Measurements from ENCODE around the gene AGO3.
"Not testable (repeated sequence)": the region's sequence is repeated elsewhere in the genome, so short reads cannot be mapped to it uniquely, and the experiment has no call there.

The AGO3 gene

DNA sequence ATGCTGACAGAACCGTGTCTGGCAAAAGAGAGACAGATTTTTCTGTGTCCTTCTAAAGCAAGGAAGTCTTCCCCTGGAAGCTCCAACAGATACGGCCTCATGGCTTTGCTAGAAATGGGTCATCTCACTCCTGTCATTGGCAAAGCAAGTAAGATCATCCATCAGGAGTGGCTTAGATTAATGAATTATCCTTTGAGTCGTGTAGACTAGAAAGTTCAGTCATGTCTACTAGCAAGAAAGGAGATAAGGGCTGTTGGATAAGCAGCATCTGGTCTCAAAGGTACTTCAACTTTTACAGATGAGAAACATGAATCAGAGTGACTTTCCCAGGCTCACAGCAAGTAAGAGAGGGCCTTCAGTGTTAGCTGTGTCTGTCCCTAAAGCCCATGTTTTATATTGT is 3.4 kb upstream of the AGO3 start:
- DNase-seq: no peak

GRCh38 chr1:35929730-35930592 is 944 bp upstream of the AGO3 start:
- DNase-seq: peak; percentile 51

DNA sequence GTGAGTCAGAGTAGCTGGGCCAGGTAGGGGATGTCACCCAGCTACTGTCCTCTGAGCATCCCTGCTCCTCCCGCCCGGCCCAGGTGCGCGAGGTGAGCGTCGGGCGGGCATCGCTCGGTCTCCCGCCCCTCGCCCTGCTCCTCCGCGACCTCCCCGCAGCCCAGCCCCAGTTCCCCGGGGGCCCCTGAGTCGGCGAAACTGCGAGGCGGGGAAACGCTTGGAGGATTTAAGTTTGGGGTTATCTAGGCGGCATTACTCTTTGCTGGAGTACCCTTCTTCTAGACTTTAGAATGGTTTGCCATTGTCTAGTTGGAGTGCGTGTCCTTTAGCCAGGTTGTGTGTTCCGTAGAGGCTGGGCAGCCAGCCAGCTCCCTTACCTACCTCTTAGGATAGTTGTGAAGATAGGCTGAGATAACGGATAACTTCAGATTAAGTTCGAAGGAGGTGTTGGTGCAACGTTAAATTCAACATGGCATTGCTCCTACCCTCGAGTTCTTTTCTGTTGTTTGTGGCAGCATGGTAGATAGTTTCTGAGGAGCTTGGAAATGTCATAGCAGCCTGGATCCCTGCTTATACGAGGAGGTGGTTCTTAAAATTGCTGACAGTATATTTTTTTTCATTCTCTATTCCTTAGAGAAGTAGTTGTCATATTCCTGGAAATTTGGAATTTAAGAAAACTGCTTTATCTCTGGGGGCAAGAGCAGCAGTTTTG is 697 bp downstream of the AGO3 start:
- DNase-seq: no peak

GRCh38 chr1:35932158-35932636 is 1.3 kb downstream of the AGO3 start:
- DNase-seq: no peak

DNA sequence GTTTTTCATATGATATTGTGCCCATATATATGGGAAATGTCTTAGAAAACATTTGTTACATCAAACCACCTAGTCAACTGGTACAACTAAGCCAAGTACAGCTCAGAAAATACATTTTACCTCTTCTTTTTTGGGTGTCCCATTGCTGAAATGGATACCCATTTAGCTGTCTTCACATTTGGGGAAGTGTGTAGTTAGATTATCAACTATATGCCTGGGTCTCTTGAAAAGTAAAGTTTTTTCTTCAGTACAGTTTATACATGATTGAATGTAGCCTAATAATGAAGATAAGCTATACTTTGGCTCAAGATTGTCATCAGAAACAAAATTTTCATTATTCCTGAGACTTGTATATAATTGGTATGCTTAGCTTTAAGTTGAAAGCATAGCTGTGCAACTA is 2.0 kb downstream of the AGO3 start:
- no peak for DNase-seq

DNA sequence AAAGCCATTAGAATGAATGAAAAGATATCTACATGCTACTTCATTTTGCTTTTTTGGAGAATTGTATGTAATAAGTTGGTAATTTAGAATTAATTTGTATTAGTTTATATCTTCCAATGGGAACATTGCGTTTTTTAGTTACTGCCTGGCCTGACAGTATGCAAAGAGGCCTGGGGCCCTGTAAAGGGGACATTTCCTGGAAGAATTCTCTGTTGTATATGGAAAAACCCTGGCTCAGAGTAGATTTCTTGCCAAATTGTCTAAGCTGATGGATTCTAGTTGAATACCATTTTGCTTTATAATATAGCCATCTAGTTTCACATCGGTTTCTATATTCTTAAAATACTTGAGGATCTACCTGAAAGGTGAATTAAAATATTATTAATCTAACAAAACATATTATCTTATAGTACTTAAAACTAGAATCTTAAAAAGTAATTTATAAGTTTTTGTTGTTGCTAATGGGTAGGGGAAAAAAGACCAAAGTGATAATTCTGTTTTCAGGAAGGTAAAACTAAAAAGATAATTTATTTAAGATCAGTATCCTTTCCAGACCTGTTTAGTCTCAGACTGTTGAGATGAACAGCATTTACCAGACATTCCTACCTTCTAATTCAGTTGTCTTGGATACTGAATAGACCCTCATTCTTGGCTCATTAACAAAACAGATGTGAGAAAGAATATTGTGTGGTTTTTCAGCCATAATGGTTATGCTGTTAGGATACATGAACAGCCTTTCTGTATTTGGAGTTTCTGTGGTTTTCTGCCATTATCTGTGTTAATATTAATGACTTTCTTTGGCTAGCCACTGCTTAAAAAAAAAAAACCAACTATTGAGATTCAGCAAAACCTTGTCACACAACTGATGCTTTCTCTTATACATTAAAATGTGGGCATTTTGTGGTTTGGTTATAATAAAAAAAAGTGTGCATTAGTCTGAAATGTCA is 4.8 kb downstream of the AGO3 start:
- no peak for DNase-seq

DNA sequence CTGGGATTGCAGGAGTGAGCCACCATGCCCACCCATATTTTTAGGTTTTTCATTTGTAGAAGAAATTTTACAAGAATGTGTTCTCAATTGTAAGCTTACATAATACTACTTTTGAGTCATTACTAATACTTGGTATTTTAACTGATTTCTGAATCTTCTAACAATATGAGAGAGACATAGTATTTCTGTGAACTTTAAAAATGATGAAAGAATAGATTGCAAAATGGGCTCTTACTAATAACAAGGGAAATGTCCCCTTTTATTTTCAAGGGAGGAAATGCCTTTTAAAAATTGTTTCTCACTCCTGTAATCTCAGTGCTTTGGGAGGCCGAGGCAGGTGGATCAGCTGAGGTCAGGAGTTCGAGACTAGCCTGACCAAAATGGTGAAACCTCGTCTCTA is 5.9 kb downstream of the AGO3 start:
- DNase-seq: no peak

GRCh38 chr1:35939484-35939883 is 8.6 kb downstream of the AGO3 start:
- no peak for DNase-seq

DNA sequence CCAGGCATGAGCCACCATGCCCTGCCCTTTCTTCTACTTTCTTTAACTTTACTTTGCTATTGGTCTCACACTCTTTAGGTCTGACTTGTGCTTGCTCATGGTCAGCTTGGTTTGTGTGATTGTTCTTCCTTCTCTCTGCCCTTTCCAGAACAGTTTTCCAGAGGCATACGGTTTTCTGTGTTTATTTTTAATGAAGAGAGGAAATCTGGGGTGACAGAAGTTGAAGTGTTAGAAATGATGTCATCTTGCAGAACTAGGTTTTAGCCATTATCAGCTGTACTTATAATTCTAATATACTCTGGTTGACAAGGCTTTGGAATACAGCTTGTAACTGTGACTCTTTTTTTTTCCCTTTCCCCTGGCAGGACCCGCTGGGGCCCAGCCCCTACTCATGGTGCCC is 14.4 kb downstream of the AGO3 start:
- no peak for DNase-seq

GRCh38 chr1:35947547-35947946 is 16.6 kb downstream of the AGO3 start:
- DNase-seq: no peak

- no peak for DNase-seq
These were observed 27.7 kb downstream of the AGO3 start for GRCh38 chr1:35958558-35958957.

DNA sequence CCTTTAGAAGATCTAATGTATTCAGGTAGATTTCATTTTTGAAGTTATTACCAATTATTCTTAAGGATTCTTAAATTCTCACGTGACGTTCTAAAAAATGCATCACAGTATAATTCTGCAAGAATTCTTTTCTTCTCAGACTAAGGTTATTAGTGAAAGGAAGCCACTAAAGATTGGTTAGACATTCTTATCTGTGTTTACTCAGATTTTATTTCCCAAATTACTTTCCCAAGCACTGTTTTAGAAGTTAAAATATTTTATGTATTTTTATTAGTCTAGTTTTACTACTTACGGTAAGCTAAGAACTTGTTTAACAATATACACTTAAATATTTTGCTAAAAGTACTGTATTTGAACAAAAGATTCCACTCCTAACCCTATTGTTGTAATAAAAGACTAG is 28.4 kb downstream of the AGO3 start:
- DNase-seq: no peak

DNA sequence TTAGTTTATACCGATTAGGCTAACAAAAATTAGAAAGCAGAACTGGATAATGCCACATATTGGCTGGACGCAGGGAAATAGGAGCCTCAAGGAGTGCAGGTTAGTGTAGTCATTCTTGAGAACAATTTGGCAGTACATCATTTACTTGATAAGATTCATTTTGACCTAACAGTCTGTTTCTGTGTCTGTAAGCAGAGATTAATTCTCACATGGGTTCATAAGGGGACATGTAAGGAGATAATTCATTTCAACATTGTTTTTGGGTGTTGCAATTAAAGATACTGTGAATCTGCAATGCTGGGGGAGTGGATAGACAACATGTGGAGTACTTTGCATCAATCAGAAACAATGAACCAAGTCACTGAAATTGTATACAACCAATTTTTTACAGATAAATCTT is 32.0 kb downstream of the AGO3 start:
- no peak for DNase-seq

DNA sequence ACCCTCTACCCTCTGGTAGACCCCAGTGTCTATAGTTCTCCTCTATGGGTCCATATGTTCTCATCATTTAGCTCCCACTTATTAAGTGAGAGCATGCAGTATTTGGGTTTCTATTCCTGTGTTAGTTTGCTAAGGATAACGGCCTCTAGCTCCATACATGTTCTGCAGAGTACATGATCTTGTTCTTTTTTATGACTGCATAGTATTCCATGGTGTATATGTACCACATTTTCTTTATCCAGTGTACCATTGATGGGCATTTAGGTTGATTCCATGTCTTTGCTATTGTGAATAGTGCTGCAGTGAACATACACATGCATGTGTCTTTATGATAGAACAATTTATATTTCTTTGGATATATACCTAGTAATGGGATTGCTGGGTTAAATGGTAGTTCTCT is 33.4 kb downstream of the AGO3 start:
- DNase-seq: not testable (repeated sequence)

- no peak for DNase-seq
These were observed 37.5 kb downstream of the AGO3 start for GRCh38 chr1:35968396-35968795.

DNA sequence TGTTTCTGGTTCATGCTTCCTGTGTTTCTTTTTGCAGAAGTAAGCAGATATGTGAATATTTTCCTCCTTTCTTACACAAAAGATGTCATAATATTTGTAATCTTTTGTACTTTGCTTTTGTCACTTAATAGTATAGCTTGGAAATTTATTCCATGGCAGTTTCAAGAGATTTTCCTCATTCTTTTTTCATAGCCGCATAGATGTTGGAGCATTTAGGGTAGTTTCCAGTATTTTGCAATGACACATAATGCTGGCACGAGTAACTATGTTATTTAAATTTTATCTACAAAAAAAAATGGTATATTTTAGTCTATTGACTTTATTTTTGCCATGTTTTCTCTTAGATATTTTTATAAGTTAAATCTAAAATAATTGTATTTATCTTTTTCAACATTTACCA is 40.7 kb downstream of the AGO3 start:
- DNase-seq: no peak

GRCh38 chr1:35972631-35973030 is 41.7 kb downstream of the AGO3 start:
- DNase-seq: not testable (repeated sequence)

GRCh38 chr1:35980090-35980489 is 49.2 kb downstream of the AGO3 start:
- DNase-seq: no peak

GRCh38 chr1:35988237-35988636 is 57.3 kb downstream of the AGO3 start:
- DNase-seq: no peak

DNA sequence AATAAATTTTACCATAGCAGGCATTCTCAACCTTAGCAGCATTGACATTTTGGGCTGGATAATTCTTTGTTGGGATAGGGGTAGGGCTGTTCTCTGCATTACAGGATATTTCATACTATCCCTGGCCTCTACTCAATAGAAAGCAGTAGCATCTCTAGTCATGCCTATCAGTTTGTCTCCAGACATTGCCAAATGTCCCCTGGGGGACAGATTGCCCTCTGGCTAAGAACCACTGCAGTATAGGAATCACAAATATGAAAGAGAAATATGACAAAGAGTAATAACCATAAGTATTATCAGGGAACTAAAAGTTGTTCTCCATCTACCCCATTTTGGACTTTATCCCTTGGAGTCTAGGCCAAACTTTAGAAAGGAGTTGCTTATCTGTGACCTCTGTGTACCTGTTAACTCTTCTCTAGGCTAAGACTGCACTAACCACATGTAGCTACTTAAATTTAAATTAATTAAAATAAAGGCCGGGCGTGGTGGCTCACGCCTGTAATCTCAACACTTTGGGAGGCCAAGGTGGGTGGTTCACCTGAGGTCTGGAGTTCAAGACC is 76.1 kb downstream of the AGO3 start:
- DNase-seq: no peak

GRCh38 chr1:36007741-36008140 is 76.8 kb downstream of the AGO3 start:
- no peak for DNase-seq

DNA sequence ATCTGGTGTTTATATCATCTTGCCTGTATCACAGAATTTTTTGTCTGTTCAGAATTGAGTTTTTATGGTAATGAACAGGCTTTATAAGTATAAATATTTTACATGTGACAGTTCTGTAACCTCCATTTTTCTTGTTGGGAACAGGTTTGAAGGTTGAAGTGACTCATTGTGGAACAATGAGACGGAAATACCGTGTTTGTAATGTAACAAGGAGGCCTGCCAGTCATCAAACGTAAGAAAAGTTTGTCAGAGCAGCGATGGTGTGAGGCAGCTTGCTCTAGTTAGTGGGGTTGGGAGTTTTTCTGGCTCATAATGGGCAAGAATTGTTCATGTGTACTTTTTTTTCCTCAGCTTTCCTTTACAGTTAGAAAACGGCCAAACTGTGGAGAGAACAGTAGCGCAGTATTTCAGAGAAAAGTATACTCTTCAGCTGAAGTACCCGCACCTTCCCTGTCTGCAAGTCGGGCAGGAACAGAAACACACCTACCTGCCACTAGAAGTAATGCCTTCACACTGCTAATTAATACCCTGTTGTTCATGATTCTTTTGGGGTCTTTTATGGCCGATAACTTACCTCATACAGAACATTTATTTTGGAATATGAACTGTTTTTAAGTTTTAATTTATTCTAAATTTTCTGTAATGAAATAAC is 77.8 kb downstream of the AGO3 start:
- DNase-seq: no peak

Data from stimulated activated CD8-positive, alpha-beta memory T cell treated with anti-CD3 and anti-CD28 coated beads, Interleukin-4, amount 100 ng/mL, for 48 hours (primary cell).